K562 (cell line): ENCODE data around the gene NAP1L4. TPM values are rescaled to one million over a fixed set of nuclear protein-coding genes. Genes with fewer than 3 reads are reported as not detected.

ENCODE experiments used
- ETV1 ChIP-seq: fragments of 450-650 bp; conservative IDR thresholded peaks from 2 replicates; pipeline ENCODE4 v1.6.1; 2016; ENCODE audit warnings: missing genetic modification characterization, control low read depth, low read depth, missing compliant biosample characterization
- KAT2B ChIP-seq: IDR thresholded peaks from one replicate; pipeline ENCODE4 v1.6.1; 2012; ENCODE audit warnings: low read depth, mild to moderate bottlenecking, control low read depth, inconsistent platforms, low read length, moderate library complexity
- MECOM ChIP-seq: fragments of 250-450 bp; sonication (Bioruptor Pico); IDR thresholded peaks from 2 replicates; pipeline ENCODE4 v1.8.0; 2022; ENCODE audit warnings: inconsistent platforms
- NR2C2 ChIP-seq, 2 experiments: fragments of 200-800 bp in 1 of 2; sonication (Bioruptor generic) in 1 of 2; sonication (generic) in 1 of 2; formaldehyde crosslinking in 1 of 2; IDR thresholded peaks; 2 replicates each; pipeline versions ENCODE4 v1.6.1 to v1.8.0; 2016 to 2022; ENCODE audit warnings: mild to moderate bottlenecking in 1 of 2, missing compliant biosample characterization in 1 of 2, missing genetic modification characterization in 1 of 2, missing genetic modification reagents in 1 of 2
- NR4A1 ChIP-seq, 2 experiments: fragments of 250-450 bp in 1 of 2; fragments of 450-650 bp in 1 of 2; sonication (Bioruptor Pico) in 1 of 2; IDR thresholded peaks; 2 replicates each; pipeline versions ENCODE4 v1.4.0 to v1.6.1; 2016 to 2020; ENCODE audit warnings: mild to moderate bottlenecking in 2 of 2, missing compliant biosample characterization in 1 of 2, missing genetic modification characterization in 1 of 2, moderate library complexity in 1 of 2
- PHF8 ChIP-seq: fragments of 200-600 bp; sonication (generic); IDR thresholded peaks from 2 replicates; pipeline ENCODE4 v1.6.1; 2012; ENCODE audit warnings: mixed run types, mild to moderate bottlenecking, inconsistent platforms, low read length, moderate library complexity, borderline replicate concordance
- POLR2AphosphoS2 ChIP-seq: IDR thresholded peaks from 2 replicates; pipeline ENCODE4 v1.6.1; 2012; ENCODE audit warnings: low read length, improper control_type of control experiment
- POLR2G ChIP-seq: fragments of 200-400 bp; formaldehyde crosslinking; IDR thresholded peaks from 2 replicates; pipeline ENCODE4 v1.6.1; 2017; ENCODE audit warnings: low read depth, mild to moderate bottlenecking, antibody characterized with exemption, low read length, moderate library complexity
- POLR3G ChIP-seq: IDR thresholded peaks from 2 replicates; pipeline ENCODE4 v1.6.1; 2011; ENCODE audit not compliant: insufficient read length, insufficient replicate concordance; ENCODE audit errors: extremely low read depth
- RFX1 ChIP-seq: fragments of 450-650 bp; IDR thresholded peaks from 2 replicates; pipeline ENCODE4 v1.6.1; 2016; ENCODE audit warnings: mild to moderate bottlenecking, moderate library complexity
- TEAD2 ChIP-seq: fragments of 450-650 bp; IDR thresholded peaks from 2 replicates; pipeline ENCODE4 v1.6.1; 2016; ENCODE audit warnings: missing genetic modification characterization, control low read depth, missing compliant biosample characterization
- TRIM28 ChIP-seq: fragments of 450-650 bp; IDR thresholded peaks from 2 replicates; pipeline ENCODE4 v1.6.1; 2017
- ZFP36 ChIP-seq: fragments of 150-350 bp; IDR thresholded peaks from 2 replicates; pipeline ENCODE4 v1.6.1; 2018; ENCODE audit warnings: low read length, low read depth; ENCODE audit not compliant: partially characterized antibody
- ZKSCAN1 ChIP-seq: fragments of 150-350 bp; IDR thresholded peaks from 2 replicates; pipeline ENCODE4 v1.6.1; 2016; ENCODE audit warnings: low read depth, low read length
- ZNF121 ChIP-seq: sonication (generic); formaldehyde crosslinking; conservative IDR thresholded peaks from 2 replicates; pipeline ENCODE4 v1.8.0; 2022; ENCODE audit warnings: missing genetic modification reagents
- ZNF707 ChIP-seq: fragments of 250-450 bp; sonication (Bioruptor Pico); conservative IDR thresholded peaks from 2 replicates; pipeline ENCODE4 v1.8.0; 2022; ENCODE audit warnings: inconsistent platforms, mild to moderate bottlenecking, moderate library complexity
- ZNF766 ChIP-seq: fragments of 200-800 bp; sonication (Bioruptor generic); conservative IDR thresholded peaks from 2 replicates; pipeline ENCODE4 v1.6.1; 2016; ENCODE audit warnings: missing genetic modification characterization, missing compliant biosample characterization
- ZSCAN29 ChIP-seq: fragments of 450-650 bp; IDR thresholded peaks from 2 replicates; pipeline ENCODE4 v1.6.1; 2017
- ZSCAN32 ChIP-seq: fragments of 450-650 bp; formaldehyde crosslinking; IDR thresholded peaks from 2 replicates; pipeline ENCODE4 v1.4.0; 2020; ENCODE audit warnings: mild to moderate bottlenecking, moderate library complexity
- polyA plus RNA-seq, 8 experiments: library from polyadenylated mRNA; depleted of rRNA in 4 of 8; stranded (reverse) in 5 of 8; unstranded in 3 of 8; fragments of >200 nt; fragmentation: Nextera tagmentation in 2 of 8; fragmentation: Illumina TruSeq in 1 of 8; extraction: Ambion mirVana in 2 of 8; extraction: Trizol in 1 of 8; gene quantifications; 2 replicates each; pipeline versions ENCODE4 v1.2.1 to v1.2.3, GENCODE V29; 2011 to 2014; ENCODE audit warnings: inconsistent platforms in 1 of 8, missing spikeins in 1 of 8
- total RNA-seq, 7 experiments: library from RNA; depleted of rRNA in 6 of 7; stranded (reverse); fragments of >200 nt in 6 of 7; fragmentation: Illumina TruSeq in 2 of 7; extraction: Trizol in 2 of 7; gene quantifications; 2 replicates each; pipeline versions ENCODE4 v1.2.1 to v1.2.3, GENCODE V29; 2011 to 2021; ENCODE audit warnings: low replicate concordance in 1 of 7
- TF ChIP-seq, protein P1 (sequence below): fragments of 250-450 bp; sonication (Bioruptor Pico); IDR thresholded peaks from 2 replicates; pipeline ENCODE4 v1.5.0; 2021; ENCODE audit warnings: mild to moderate bottlenecking, moderate library complexity
- TF ChIP-seq, protein P2 (sequence below): fragments of 250-450 bp; sonication (Bioruptor Pico); IDR thresholded peaks from 2 replicates; pipeline ENCODE4 v1.6.1; 2021; ENCODE audit warnings: mild to moderate bottlenecking

NAP1L4 gene
- total and polyA plus RNA-seq, 9 of the 15 experiments (the other 6 are each of a cell fraction or from before 2014, with no cell fraction given), result 34.1 to 237 (median 179) TPM

DNA sequence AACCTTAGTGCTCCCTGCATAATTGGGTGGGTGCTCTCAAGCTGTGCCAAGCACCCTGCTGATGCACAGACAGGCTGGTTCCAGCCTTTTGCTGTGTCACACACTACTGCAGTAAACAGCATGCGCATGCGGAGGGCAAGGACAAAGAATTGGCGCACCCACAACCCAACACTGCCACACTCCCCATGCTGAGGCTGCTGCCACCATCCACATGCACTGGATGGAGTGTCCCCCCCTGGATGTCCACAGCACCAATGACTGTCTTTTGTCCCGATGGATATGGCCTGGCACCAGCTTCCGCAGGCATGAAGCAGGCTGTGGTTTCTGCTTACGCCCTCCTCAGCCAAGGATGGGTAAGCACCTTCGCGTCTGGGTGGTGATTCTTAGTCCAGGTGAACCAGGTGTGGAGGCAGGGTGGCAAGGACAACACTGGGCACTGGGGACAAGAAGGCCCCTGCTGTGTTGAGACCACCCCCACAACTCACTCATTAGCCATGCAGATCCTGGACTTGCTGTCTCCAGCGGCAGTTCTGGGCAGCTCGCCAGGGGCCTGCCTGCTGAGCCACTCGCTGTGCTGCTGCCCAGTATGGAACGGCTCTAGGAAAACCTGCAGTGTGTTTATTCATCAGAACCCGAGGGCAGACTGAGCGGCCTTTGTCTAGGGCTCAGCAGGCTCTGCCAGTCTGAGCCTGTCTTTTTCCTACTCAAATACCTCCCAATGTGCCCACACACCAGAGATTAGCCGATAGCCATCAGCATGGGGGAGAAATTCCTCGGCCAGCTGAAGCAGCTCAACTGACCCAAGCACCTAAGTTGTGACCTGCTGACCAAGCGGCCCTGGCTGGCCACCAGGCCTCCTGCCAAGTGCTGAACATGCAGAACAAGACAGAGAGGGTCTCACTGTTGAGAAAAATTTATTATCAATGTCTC is 8.2 kb upstream of the NAP1L4 start (continued):
- no peak for TF ChIP-seq NR4A1 (CRISPR knock-in tag; IDR thresholded peaks at IDR 0.05)
- TF ChIP-seq NR4A1 (tag; IDR thresholded peaks at IDR 0.05), result no peak
- TF ChIP-seq ZNF121 (CRISPR knock-in tag), result no peak
- 0 out of 2 replicates have a peak, but pooled peaks have one; percentile 37 for TF ChIP-seq POLR2AphosphoS2
- no peak for TF ChIP-seq ETV1 (tag)
- TF ChIP-seq, protein P1, sequence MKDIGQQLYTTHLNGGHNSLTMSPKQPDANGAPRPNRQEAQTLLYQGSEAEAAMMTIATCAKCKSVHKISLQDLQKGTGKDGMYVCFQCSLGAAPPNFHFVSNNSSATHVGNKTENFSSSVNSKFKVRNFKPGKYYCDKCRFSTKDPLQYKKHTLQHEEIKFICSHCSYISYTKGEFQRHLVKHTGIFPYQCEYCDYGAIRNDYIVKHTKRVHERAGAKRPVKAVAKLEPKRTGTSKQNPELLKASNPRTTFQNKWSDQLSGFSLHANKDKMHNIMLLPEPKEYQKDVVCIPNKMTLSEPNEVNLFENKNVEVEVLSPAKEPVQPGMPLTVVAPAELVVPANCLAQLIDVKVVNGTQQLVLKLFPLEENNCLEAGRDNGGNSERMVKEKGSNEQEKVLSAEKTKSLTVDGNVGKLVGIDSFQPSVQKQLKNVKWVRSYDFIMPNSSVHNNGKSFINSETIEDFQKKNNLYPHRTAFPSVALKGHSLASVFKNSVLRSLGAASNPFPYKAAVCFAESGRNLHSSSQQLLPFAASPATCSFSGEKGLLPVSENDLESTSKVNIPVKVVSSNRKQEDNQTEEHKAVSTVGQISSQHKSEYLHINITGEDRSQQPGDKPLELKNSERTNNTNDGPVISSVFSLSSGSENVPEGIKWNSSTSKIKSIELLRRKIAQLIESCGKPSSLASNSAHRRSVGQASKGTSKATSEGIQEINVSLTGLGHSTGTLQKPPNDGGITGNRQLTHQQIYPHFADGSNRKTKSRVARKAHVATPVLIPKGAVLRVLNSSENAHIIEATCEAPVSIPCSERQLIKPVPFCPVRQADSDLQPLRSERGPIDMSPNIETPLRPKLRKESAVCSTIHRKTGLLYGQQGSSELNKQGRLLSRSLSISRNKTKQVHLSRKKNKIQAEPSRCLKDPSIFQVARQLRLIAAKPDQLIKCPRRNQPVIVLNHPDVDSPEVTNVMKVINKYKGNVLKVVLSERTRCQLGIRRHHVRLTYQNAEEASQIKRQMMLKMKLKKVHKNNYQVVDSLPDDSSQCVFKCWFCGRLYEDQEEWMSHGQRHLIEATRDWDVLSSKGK (CRISPR knock-in tag), result no peak
- no peak for TF ChIP-seq PHF8
- TF ChIP-seq POLR3G, result no peak
- TF ChIP-seq, protein P2, sequence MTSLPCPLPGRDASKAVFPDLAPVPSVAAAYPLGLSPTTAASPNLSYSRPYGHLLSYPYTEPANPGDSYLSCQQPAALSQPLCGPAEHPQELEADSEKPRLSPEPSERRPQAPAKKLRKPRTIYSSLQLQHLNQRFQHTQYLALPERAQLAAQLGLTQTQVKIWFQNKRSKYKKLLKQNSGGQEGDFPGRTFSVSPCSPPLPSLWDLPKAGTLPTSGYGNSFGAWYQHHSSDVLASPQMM (CRISPR knock-in tag), result no peak
- TF ChIP-seq ZNF766 (CRISPR knock-in tag), result no peak
- no peak for TF ChIP-seq TRIM28
- TF ChIP-seq KAT2B, result no peak
- no peak for TF ChIP-seq RFX1
- TF ChIP-seq ZFP36, result no peak
- no peak for TF ChIP-seq ZNF707
- TF ChIP-seq POLR2G, result peak; percentile 57; the same call in 1 of the 2 replicates
- no peak for TF ChIP-seq ZKSCAN1
- TF ChIP-seq ZSCAN32 (CRISPR knock-in tag), result no peak
- TF ChIP-seq MECOM (CRISPR knock-in tag), result no peak
- TF ChIP-seq TEAD2 (tag), result no peak
- no peak for TF ChIP-seq NR2C2 (CRISPR knock-in tag; IDR thresholded peaks at IDR 0.05)
- no peak for TF ChIP-seq NR2C2 (tag; IDR thresholded peaks at IDR 0.05)
- TF ChIP-seq ZSCAN29, result no peak
